Hepatocyte (in vitro differentiated cells): ENCODE data around the gene GLS.

ENCODE experiments used
- CTCF ChIP-seq: fragments of 200-600 bp; sonication (generic); IDR thresholded peaks from 2 replicates; pipeline ENCODE4 v1.5.1; 2016; ENCODE audit warnings: antibody characterized with exemption, mild to moderate bottlenecking; ENCODE audit not compliant: poor library complexity
- EZH2phosphoT487 ChIP-seq: fragments of 200-600 bp; sonication (generic); IDR thresholded peaks from one replicate; pipeline ENCODE4 v1.6.1; 2018; ENCODE audit warnings: antibody characterized with exemption, mild to moderate bottlenecking, low read depth, moderate library complexity; ENCODE audit not compliant: unreplicated experiment, severe bottlenecking

GRCh38 chr2:190980630-190981209 is 100.1 kb downstream of the GLS start:
- TF ChIP-seq CTCF (no peak), EZH2phosphoT487 (no peak)
